NCI-H526 (cell line): ENCODE data around the gene HGFAC.
"Not testable (repeated sequence)": the region's sequence is repeated elsewhere in the genome, so short reads cannot be mapped to it uniquely, and the experiment has no call there.

ENCODE experiments used
- DNase-seq, 2 experiments: peaks; one replicate each; lab custom pipeline; 2025; lab: John Stamatoyannopoulos, UW

HGFAC gene

DNA sequence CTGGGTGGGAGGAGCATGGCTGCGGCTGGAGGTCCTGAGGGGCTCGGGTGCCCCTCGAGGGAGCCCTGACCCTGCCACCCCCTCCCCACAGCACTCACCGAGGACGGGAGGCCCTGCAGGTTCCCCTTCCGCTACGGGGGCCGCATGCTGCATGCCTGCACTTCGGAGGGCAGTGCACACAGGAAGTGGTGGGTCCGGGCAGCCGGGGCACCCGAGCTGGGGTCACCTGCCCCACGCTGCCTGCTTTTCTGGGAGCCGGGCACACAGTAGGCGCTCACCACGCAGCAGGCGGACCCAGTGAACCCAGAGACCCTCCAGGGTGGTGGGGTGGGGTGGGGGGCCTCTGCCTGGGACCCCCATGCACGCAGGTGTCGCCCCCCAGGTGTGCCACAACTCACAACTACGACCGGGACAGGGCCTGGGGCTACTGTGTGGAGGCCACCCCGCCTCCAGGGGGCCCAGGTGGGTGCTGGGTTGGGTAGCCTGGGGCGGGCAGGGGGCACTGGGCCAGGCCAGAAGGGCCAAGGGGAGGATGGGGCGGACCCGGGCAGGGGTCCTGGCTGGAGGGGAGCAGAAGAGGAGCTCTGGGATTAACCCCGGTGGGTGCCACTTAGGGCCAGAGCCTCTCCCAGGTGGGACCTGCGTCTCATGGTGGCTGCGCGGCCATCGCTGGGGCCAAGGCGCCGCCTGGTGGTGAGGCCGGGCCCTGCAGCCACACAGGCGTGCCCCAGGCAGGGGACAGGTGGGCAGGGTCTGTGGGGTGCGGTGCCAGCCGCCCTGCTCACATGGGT, 1.4 kb downstream of the HGFAC start:
- peak in 1 of 2 experiments; percentile 77 for DNase-seq

DNA sequence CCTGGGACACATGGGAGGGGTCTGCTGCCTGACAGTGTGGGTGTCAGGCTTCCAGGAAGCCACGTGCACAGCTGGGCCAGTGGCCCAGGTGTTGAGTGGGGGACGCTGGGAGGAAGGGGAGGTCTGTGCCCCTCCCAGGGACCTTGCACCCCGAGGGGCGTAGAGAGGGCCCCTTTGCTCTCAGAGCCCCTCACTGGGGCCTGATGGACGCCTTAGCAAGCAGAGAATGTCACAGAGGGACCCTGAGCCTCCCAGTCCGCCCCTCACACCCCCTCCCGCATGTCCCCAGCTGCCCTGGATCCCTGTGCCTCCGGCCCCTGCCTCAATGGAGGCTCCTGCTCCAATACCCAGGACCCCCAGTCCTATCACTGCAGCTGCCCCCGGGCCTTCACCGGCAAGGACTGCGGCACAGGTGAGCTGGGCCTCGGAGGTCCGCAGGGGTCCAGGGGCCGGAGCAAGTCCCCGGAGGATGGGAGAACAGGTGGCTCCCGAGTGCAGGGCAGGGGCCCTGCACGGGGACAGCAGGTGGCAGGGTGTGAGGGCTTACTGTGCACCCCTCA, 2.1 kb downstream of the HGFAC start:
- DNase-seq = no peak

GRCh38 chr4:3444351-3445110, 2.8 kb downstream of the HGFAC start:
- no peak for DNase-seq

- no peak for DNase-seq
These were observed 3.5 kb downstream of the HGFAC start for GRCh38 chr4:3445111-3445820.

DNA sequence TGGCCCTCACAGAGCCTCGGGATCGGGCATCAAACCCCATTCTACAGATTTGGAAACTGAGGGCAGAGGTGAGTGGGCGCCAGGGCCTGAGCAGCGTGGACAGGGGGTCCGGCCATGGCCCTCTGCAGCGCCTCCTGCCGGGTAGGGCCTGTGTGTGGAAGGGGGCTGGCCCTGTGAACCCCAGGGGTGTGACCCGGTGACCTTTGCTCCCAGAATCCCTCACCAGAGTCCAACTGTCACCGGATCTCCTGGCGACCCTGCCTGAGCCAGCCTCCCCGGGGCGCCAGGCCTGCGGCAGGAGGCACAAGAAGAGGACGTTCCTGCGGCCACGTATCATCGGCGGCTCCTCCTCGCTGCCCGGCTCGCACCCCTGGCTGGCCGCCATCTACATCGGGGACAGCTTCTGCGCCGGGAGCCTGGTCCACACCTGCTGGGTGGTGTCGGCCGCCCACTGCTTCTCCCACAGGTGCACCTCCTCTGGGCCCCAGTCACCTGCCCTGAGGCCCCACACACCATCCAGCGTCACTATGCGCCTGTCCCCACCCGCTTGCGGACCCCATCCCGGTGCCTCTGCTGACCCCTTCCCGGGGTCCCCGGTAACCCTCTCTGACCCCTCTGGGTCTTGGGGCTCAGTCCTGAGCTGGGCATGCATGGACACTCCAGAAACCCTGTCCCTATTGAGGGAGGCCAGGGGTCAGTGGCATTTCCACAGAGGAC, 4.2 kb downstream of the HGFAC start:
- no peak for DNase-seq

GRCh38 chr4:3446631-3447320, 5.0 kb downstream of the HGFAC start:
- DNase-seq = no peak

DNA sequence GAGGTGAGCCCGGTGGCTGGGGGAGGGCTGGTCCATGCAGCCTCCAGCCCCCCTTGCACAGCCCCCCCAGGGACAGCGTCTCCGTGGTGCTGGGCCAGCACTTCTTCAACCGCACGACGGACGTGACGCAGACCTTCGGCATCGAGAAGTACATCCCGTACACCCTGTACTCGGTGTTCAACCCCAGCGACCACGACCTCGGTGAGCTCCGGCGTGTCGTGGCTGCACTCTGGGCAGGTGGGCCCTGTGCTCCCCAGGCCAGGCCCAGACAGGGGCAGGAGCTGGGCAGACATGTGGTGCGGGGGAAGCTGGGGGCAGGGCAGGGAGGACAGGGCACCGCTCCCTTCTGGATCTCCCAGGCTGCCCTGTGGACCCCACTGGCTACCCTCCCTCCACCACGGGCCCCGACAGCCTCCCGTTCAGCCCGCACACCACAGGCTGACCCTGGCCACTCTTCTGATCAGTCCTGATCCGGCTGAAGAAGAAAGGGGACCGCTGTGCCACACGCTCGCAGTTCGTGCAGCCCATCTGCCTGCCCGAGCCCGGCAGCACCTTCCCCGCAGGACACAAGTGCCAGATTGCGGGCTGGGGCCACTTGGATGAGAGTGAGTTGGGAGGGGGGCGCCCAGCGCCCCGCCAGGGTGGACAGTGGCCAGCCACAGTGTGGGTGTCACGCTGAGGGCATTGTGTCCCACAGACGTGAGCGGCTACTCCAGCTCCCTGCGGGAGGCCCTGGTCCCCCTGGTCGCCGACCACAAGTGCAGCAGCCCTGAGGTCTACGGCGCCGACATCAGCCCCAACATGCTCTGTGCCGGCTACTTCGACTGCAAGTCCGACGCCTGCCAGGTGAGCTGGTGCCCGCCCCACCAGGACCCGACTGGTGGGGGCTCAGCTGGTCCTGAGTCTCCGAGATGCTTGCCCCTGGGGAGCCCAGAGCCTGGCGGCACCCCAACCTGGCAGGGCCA, 5.9 kb downstream of the HGFAC start:
- DNase-seq = no peak

DNA sequence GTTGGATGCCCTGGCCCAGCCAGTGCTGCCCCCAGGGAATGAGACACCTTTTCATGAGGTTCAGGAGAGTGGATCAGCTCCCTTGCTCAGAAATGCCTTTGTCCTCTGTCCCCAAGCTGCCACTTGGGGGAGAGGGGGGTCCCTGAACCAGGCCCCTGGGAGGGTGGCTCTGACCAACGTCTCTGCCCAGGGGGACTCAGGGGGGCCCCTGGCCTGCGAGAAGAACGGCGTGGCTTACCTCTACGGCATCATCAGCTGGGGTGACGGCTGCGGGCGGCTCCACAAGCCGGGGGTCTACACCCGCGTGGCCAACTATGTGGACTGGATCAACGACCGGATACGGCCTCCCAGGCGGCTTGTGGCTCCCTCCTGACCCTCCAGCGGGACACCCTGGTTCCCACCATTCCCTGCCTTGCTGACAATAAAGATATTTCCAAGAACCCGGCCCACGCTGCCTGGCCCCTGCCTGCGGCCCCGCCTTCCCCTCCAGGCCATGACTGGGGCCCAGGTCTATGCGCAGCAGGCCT, 7.3 kb downstream of the HGFAC start:
- no peak for DNase-seq

DNA sequence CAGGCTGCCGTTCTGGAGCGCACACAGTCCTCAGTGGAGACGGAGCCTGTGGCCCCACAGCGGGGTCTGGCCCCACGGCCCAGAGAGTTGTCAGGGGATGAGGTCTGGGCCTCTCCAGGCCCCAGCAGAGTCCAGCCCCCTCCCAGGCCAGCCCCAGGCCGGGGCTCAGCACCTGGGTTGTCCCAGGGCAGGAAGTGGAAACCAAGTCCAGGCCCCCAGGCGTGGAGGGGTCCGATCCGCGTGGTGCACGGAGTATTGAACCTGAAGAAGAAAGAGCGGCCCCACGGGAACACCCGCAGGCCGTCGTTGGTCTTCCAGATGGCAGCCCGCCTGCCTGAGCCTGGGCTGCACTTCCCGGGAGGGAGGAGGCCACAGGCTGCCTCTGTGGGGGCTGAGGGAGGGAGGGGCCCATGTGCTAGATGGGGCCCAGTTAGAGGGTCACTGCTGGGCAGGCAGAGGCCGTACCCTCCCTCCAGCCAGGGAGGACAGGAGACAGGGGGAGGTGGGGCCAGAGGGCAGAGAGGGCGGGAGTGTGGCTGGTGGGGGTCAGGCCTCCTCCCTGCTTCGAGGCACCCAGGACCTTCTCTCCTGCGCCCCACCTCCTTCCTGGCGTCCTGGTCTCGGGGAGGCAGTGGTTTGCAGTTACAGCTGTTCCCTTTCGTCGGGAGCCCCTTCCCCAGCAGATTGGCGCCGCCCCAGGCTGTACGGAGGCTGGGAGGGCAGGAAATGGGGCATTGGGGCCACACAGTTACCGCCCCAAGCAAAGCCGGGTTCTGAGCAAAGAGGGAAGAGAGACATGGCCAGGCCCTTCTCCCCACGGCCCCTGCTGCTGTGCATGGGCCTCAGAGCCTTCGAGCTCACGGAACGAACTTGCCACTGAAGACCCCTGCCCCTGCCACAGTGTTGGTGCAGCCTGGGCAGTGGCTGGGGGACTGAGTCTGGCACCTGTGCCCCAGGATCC, 8.1 kb downstream of the HGFAC start:
- no peak for DNase-seq

DNA sequence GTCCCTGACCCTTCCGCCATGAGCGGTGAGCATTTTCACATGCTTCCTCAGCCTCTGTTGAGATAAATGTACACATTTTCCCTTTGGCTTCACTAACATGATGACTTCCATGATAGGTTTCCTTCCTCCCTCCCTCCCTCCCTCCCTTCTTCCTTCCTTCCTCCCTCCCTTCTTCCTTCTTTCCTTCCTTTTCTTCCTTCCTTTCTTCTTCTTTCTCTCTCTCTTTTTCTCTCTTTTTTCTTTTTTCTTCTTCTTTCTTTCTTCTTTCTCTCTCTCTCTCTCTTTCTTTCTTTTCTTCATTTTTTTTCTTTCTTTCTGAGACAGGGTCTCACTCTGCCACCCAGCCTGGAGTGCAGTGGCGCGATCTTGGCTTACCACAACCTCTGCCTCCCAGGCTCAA, 8.9 kb downstream of the HGFAC start:
- DNase-seq = no peak

- no peak for DNase-seq
These were observed 10.2 kb downstream of the HGFAC start for GRCh38 chr4:3451956-3452355.

GRCh38 chr4:3452376-3452775, 10.6 kb downstream of the HGFAC start:
- peak in 1 of 2 experiments; percentile 48 for DNase-seq

DNA sequence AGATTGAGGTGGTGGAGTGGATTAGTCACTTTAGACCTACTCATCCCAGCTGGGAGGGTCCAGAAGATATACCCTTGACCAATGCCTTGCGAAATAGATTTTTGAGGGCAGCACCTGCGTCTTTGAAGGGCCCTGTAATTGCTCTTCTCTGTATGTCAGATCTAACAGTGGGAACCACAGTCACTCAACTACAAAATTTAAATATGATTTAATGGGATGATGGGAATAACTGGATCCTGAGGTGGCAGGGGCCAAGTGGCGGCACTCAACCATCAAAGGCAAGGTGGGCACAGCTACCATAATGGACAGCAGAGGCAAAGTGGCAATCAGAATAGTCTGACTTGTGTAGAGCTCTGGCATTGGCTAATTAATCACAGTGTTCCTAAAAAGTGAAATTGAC, 13.8 kb downstream of the HGFAC start:
- not testable (repeated sequence) for DNase-seq

DNA sequence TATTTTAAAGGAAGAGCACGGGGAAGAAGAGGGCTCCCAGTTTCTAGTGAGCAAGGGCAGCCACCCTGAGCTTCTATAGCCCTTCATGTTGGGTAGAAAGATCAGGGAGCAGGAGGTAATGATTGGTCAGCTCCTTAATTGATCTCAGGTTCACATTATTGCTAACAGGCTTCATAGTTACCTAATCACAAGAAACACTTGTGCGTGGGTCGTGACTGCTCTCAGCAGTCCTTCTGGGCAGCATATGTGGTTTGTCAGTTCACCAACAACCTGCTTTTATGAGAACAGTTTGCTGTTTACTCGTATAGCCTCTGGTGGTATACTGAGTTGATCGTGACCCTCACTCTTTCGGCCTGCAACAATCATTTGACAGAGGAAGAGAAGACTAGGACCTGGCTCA, 16.6 kb downstream of the HGFAC start:
- DNase-seq = no peak

- not testable (repeated sequence) for DNase-seq
These were observed 17.4 kb downstream of the HGFAC start for GRCh38 chr4:3459156-3459555.

DNA sequence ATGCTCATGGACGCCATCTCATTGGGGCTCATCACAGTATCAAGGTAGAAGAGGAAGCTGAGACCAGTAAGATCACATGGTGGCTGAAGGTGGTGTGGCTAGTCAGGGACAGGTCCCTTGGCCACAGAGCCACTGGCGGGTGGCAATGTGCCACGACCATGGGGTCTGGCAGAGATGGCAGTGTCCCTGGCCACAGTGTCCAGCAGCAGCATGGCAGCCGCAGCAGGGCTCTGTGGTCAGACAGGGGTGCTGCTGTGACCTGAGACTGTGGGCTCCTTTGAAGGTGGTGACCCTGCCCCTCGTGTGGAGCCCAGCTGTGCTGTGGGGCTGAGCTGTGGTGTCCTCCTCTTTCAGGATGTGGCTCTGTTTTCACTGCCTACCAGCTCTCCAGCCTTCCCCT, 19.2 kb downstream of the HGFAC start:
- no peak for DNase-seq

- peak in 1 of 2 experiments; percentile 49 for DNase-seq
These were observed 19.9 kb downstream of the HGFAC start for GRCh38 chr4:3461515-3462291.

DNA sequence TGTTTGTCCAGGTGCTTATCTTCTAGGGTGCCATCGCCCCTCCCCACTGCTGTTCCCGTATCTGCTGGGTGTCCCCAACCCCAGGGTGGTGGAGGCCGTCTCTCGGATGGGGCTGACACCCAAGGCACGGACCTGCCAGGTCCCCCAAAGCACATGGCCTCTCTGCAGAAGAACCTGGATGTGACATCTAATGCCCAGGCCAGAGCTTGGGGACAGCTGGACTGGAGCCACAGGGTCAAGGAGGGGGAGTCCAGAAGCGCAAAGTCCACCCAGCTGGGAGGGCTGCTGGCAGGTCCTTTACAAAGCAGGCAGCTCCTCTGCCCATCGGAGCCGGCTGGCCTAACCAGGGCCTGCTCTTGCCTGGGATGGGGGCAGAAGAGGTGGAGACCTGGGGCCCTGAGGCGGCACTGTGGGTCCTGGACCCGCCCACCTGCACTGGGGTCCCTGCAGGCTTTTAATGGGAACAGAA, 20.6 kb downstream of the HGFAC start:
- DNase-seq = no peak
